ENCODE measurements around the gene NPTX1.

The NPTX1 gene

GRCh38 chr17:80430446-80431245 lies 45.8 kb downstream of the NPTX1 start:
- Histone ChIP-seq H2BK5ac (ENCODE audit: low read length) (no peak overlapping the region), H3K79me1 (ENCODE audit: low read length) (no peaks in the 10 kb centered on the region), H3K18ac (ENCODE audit: low read length) (no peak overlapping the region), H3K4me2 (ENCODE audit: low read length) (no peak overlapping the region), H4K8ac (ENCODE audit: low read depth, low read length) (no peak overlapping the region), H3K23ac (ENCODE audit: low read length) (no peak overlapping the region), H2AK5ac (ENCODE audit: low read length) (no peak overlapping the region), H3K79me2 (ENCODE audit: control insufficient read depth, insufficient read depth, low read length) (no peaks in the 10 kb centered on the region), H3K56ac (ENCODE audit: low read length) (no peak overlapping the region), H3K4ac (ENCODE audit: low read depth, low read length) (no peak overlapping the region), H4K5ac (ENCODE audit: low read length) (no peak overlapping the region), H3K27me3 (ENCODE audit: insufficient read depth, low read length, poor library complexity) (no peaks in the 10 kb centered on the region), H3K9ac (ENCODE audit: low read length) (no peak overlapping the region), H3K27ac (ENCODE audit: low read depth, low read length) (no peak overlapping the region), H2BK15ac (replicated peaks; ENCODE audit: low read depth) (no peak overlapping the region), H3K4me1 (ENCODE audit: control insufficient read depth, low read depth, low read length) (no peaks in the 10 kb centered on the region), H2BK120ac (ENCODE audit: low read depth, low read length) (no peak overlapping the region), H3K4me3 (ENCODE audit: low read length) (no peak overlapping the region), H3K36me3 (ENCODE audit: control insufficient read depth, insufficient read depth, low read length) (no peaks in the 10 kb centered on the region)
- DNase-seq: no peak
- no CpG with 5 or more reads among the region's 15 CpGs for WGBS (ENCODE audit: extremely low coverage, insufficient coverage, low lambda C conversion rate)

GRCh38 chr17:80429356-80430275 lies 46.8 kb downstream of the NPTX1 start:
- no peaks in the 10 kb centered on the region for H3K79me1 ChIP-seq (ENCODE audit: low read length)
- H4K8ac ChIP-seq (ENCODE audit: low read depth, low read length): no peak overlapping the region
- no peak overlapping the region for H3K4me3 ChIP-seq (ENCODE audit: low read length)
- no peak overlapping the region for H3K23ac ChIP-seq (ENCODE audit: low read length)
- H3K4me1 ChIP-seq (ENCODE audit: control insufficient read depth, low read depth, low read length): no peaks in the 10 kb centered on the region
- no peak overlapping the region for H4K5ac ChIP-seq (ENCODE audit: low read length)
- no peak overlapping the region for H3K27ac ChIP-seq (ENCODE audit: low read depth, low read length)
- no peak overlapping the region for H2BK5ac ChIP-seq (ENCODE audit: low read length)
- H2AK5ac ChIP-seq (ENCODE audit: low read length): no peak overlapping the region
- H2BK15ac ChIP-seq (replicated peaks; ENCODE audit: low read depth): no peak overlapping the region
- no peaks in the 10 kb centered on the region for H3K36me3 ChIP-seq (ENCODE audit: control insufficient read depth, insufficient read depth, low read length)
- no peak overlapping the region for H2BK120ac ChIP-seq (ENCODE audit: low read depth, low read length)
- WGBS (ENCODE audit: extremely low coverage, insufficient coverage, low lambda C conversion rate): no CpG with 5 or more reads among the region's 33 CpGs
- no peaks in the 10 kb centered on the region for H3K79me2 ChIP-seq (ENCODE audit: control insufficient read depth, insufficient read depth, low read length)
- H3K9ac ChIP-seq (ENCODE audit: low read length): no peak overlapping the region
- no peak overlapping the region for H3K4me2 ChIP-seq (ENCODE audit: low read length)
- no peak overlapping the region for H3K4ac ChIP-seq (ENCODE audit: low read depth, low read length)
- H3K56ac ChIP-seq (ENCODE audit: low read length): no peak overlapping the region
- DNase-seq: no peak
- no peak overlapping the region for H3K18ac ChIP-seq (ENCODE audit: low read length)
- H3K27me3 ChIP-seq (ENCODE audit: insufficient read depth, low read length, poor library complexity): no peaks in the 10 kb centered on the region

GRCh38 chr17:80428796-80429195 lies 47.6 kb downstream of the NPTX1 start:
- Histone ChIP-seq H3K79me1 (ENCODE audit: low read length) (no peaks in the 10 kb centered on the region), H2BK120ac (ENCODE audit: low read depth, low read length) (no peak overlapping the region), H3K4ac (ENCODE audit: low read depth, low read length) (no peak overlapping the region), H3K18ac (ENCODE audit: low read length) (no peak overlapping the region), H3K36me3 (ENCODE audit: control insufficient read depth, insufficient read depth, low read length) (no peaks in the 10 kb centered on the region), H3K23ac (ENCODE audit: low read length) (no peak overlapping the region), H3K9ac (ENCODE audit: low read length) (no peak overlapping the region), H3K56ac (ENCODE audit: low read length) (no peak overlapping the region), H4K5ac (ENCODE audit: low read length) (no peak overlapping the region), H3K4me1 (ENCODE audit: control insufficient read depth, low read depth, low read length) (no peaks in the 10 kb centered on the region), H2AK5ac (ENCODE audit: low read length) (no peak overlapping the region), H3K27ac (ENCODE audit: low read depth, low read length) (no peak overlapping the region), H4K8ac (ENCODE audit: low read depth, low read length) (no peak overlapping the region), H2BK15ac (replicated peaks; ENCODE audit: low read depth) (no peak overlapping the region), H3K4me2 (ENCODE audit: low read length) (no peak overlapping the region), H2BK5ac (ENCODE audit: low read length) (no peak overlapping the region), H3K27me3 (ENCODE audit: insufficient read depth, low read length, poor library complexity) (no peaks in the 10 kb centered on the region), H3K4me3 (ENCODE audit: low read length) (no peak overlapping the region), H3K79me2 (ENCODE audit: control insufficient read depth, insufficient read depth, low read length) (no peaks in the 10 kb centered on the region)
- WGBS (ENCODE audit: extremely low coverage, insufficient coverage, low lambda C conversion rate): no CpG with 5 or more reads among the region's 11 CpGs
- DNase-seq: no peak

GRCh38 chr17:80428363-80428762 lies 48.0 kb downstream of the NPTX1 start:
- Histone ChIP-seq H3K4me1 (ENCODE audit: control insufficient read depth, low read depth, low read length) (no peaks in the 10 kb centered on the region), H3K4me3 (ENCODE audit: low read length) (no peak overlapping the region), H3K27me3 (ENCODE audit: insufficient read depth, low read length, poor library complexity) (no peaks in the 10 kb centered on the region), H3K4me2 (ENCODE audit: low read length) (no peak overlapping the region), H4K8ac (ENCODE audit: low read depth, low read length) (no peak overlapping the region), H2BK120ac (ENCODE audit: low read depth, low read length) (no peak overlapping the region), H4K5ac (ENCODE audit: low read length) (no peak overlapping the region), H3K9ac (ENCODE audit: low read length) (no peak overlapping the region), H3K79me2 (ENCODE audit: control insufficient read depth, insufficient read depth, low read length) (no peaks in the 10 kb centered on the region), H3K4ac (ENCODE audit: low read depth, low read length) (no peak overlapping the region), H3K23ac (ENCODE audit: low read length) (no peak overlapping the region), H3K36me3 (ENCODE audit: control insufficient read depth, insufficient read depth, low read length) (no peaks in the 10 kb centered on the region), H3K27ac (ENCODE audit: low read depth, low read length) (no peak overlapping the region), H2AK5ac (ENCODE audit: low read length) (no peak overlapping the region), H2BK15ac (replicated peaks; ENCODE audit: low read depth) (no peak overlapping the region), H2BK5ac (ENCODE audit: low read length) (no peak overlapping the region), H3K56ac (ENCODE audit: low read length) (no peak overlapping the region), H3K18ac (ENCODE audit: low read length) (no peak overlapping the region), H3K79me1 (ENCODE audit: low read length) (no peaks in the 10 kb centered on the region)
- WGBS (ENCODE audit: extremely low coverage, insufficient coverage, low lambda C conversion rate): no CpG with 5 or more reads among the region's 12 CpGs
- DNase-seq: no peak

- no CpG with 5 or more reads among the region's 27 CpGs for WGBS (ENCODE audit: extremely low coverage, insufficient coverage, low lambda C conversion rate)
- Histone ChIP-seq H2BK15ac (replicated peaks; ENCODE audit: low read depth) (no peak overlapping the region), H3K27ac (ENCODE audit: low read depth, low read length) (no peak overlapping the region), H3K56ac (ENCODE audit: low read length) (no peak overlapping the region), H2AK5ac (ENCODE audit: low read length) (no peak overlapping the region), H4K8ac (ENCODE audit: low read depth, low read length) (no peak overlapping the region), H3K9ac (ENCODE audit: low read length) (no peak overlapping the region), H3K27me3 (ENCODE audit: insufficient read depth, low read length, poor library complexity) (no peaks in the 10 kb centered on the region), H3K79me2 (ENCODE audit: control insufficient read depth, insufficient read depth, low read length) (no peaks in the 10 kb centered on the region), H2BK120ac (ENCODE audit: low read depth, low read length) (no peak overlapping the region), H3K4me2 (ENCODE audit: low read length) (no peak overlapping the region), H3K4me1 (ENCODE audit: control insufficient read depth, low read depth, low read length) (no peaks in the 10 kb centered on the region), H3K79me1 (ENCODE audit: low read length) (no peaks in the 10 kb centered on the region), H3K18ac (ENCODE audit: low read length) (no peak overlapping the region), H3K4me3 (ENCODE audit: low read length) (no peak overlapping the region), H2BK5ac (ENCODE audit: low read length) (no peak overlapping the region), H3K36me3 (ENCODE audit: control insufficient read depth, insufficient read depth, low read length) (no peaks in the 10 kb centered on the region), H3K23ac (ENCODE audit: low read length) (no peak overlapping the region), H3K4ac (ENCODE audit: low read depth, low read length) (no peak overlapping the region), H4K5ac (ENCODE audit: low read length) (no peak overlapping the region)
- no peak for DNase-seq
Measured at GRCh38 chr17:80427366-80428282, 48.8 kb downstream of the NPTX1 start.
